Amygdala (tissue), 56 donors: Measurements from ENCODE around the gene PLEKHG5.

Experiments used
- DNase-seq, 56 donors: peaks; one replicate each; lab custom pipeline; 2025; lab: John Stamatoyannopoulos, UW

PLEKHG5 gene

GRCh38 chr1:6491480-6491962 is at the start of gene PLEKHG5:
Gene PLEKHG5, minus strand, starts transcription at chr1:6491667. Its CDS starts 14,096 bp downstream, at chr1:6477571.
- DNase-seq = no peak

- DNase-seq = no peak
These were observed 47.5 kb upstream of the PLEKHG5 start for GRCh38 chr1:6538956-6539355.

GRCh38 chr1:6536291-6536690 is 44.8 kb upstream of the PLEKHG5 start:
- DNase-seq = no peak

- DNase-seq = no peak
These were observed 43.7 kb upstream of the PLEKHG5 start for GRCh38 chr1:6535214-6535613.

- DNase-seq = no peak
These were observed 42.9 kb upstream of the PLEKHG5 start for GRCh38 chr1:6534248-6534822.

GRCh38 chr1:6531996-6532395 is 40.5 kb upstream of the PLEKHG5 start:
- no peak for DNase-seq

- no peak for DNase-seq
These were observed 39.2 kb upstream of the PLEKHG5 start for GRCh38 chr1:6530504-6531160.

GRCh38 chr1:6528492-6528891 is 37.0 kb upstream of the PLEKHG5 start:
- no peak for DNase-seq

- no peak for DNase-seq
These were observed 34.8 kb upstream of the PLEKHG5 start for GRCh38 chr1:6526316-6526715.

GRCh38 chr1:6523566-6523965 is 32.1 kb upstream of the PLEKHG5 start:
- peak in 1 of 56 donors; percentile 22 for DNase-seq

GRCh38 chr1:6521536-6521935 is 30.1 kb upstream of the PLEKHG5 start:
- no peak for DNase-seq

GRCh38 chr1:6519935-6520671 is 28.6 kb upstream of the PLEKHG5 start:
- peak in 40 of 56 donors; percentile 22 to 80 (median 54) for DNase-seq

GRCh38 chr1:6519491-6519934 is 28.0 kb upstream of the PLEKHG5 start:
- no peak for DNase-seq

GRCh38 chr1:6517435-6517851 is 26.0 kb upstream of the PLEKHG5 start:
- no peak for DNase-seq

GRCh38 chr1:6515771-6516170 is 24.3 kb upstream of the PLEKHG5 start:
- no peak for DNase-seq

- peak in 1 of 56 donors; percentile 35 for DNase-seq
These were observed 21.9 kb upstream of the PLEKHG5 start for GRCh38 chr1:6513320-6513801.

GRCh38 chr1:6512908-6513280 is 21.4 kb upstream of the PLEKHG5 start:
- no peak for DNase-seq

- DNase-seq = no peak
These were observed 20.9 kb upstream of the PLEKHG5 start for GRCh38 chr1:6512245-6512907.

GRCh38 chr1:6511561-6512244 is 20.2 kb upstream of the PLEKHG5 start:
- DNase-seq = no peak

- no peak for DNase-seq
These were observed 19.6 kb upstream of the PLEKHG5 start for GRCh38 chr1:6511056-6511455.
